SU-DHL-6 (cell line): Measurements from ENCODE around the gene RASL11B.
"Not testable (repeated sequence)": the region's sequence is repeated elsewhere in the genome, so short reads cannot be mapped to it uniquely, and the experiment has no call there.

ENCODE experiments used
- H2AFZ ChIP-seq: fragments of 200-600 bp; sonication (generic); 2 replicates; pipeline ENCODE4 v1.6.1; 2014; ENCODE audit warnings: low read depth, mild to moderate bottlenecking, moderate library complexity, mixed read lengths, antibody characterized with exemption, low read length; ENCODE audit not compliant: severe bottlenecking
- H3F3A ChIP-seq: fragments of 200-600 bp; shearing (Covaris generic); 2 replicates; pipeline ENCODE4 v1.6.0; 2016; ENCODE audit warnings: antibody characterized with exemption, mild to moderate bottlenecking; ENCODE audit not compliant: insufficient read depth
- H3K27ac ChIP-seq: fragments of 200-600 bp; sonication (generic); 2 replicates; pipeline ENCODE4 v1.5.1; 2016; ENCODE audit warnings: low read depth, mild to moderate bottlenecking, low read length, moderate library complexity, mixed read lengths
- H3K27me3 ChIP-seq: fragments of 200-600 bp; sonication (generic), shearing (Covaris generic); 2 replicates; pipeline ENCODE4 v1.6.0; 2014; ENCODE audit warnings: mild to moderate bottlenecking, low read length
- H3K36me3 ChIP-seq: fragments of 200-600 bp; sonication (generic); 2 replicates; pipeline ENCODE4 v1.6.1; 2014; ENCODE audit warnings: mild to moderate bottlenecking, low read length, mixed read lengths
- H3K4me2 ChIP-seq: fragments of 300-600, 200-600 bp; shearing (Covaris generic), sonication (generic); 2 replicates; pipeline ENCODE4 v1.6.0; 2014; ENCODE audit warnings: low read length, low read depth, mild to moderate bottlenecking; ENCODE audit not compliant: poor library complexity, severe bottlenecking
- H3K4me3 ChIP-seq: fragments of 200-600 bp; sonication (generic); 2 replicates; pipeline ENCODE4 v1.5.1; 2014; ENCODE audit warnings: antibody characterized with exemption, low read length, mild to moderate bottlenecking, mixed read lengths; ENCODE audit not compliant: insufficient read depth, poor library complexity, severe bottlenecking
- H3K79me2 ChIP-seq: fragments of 200-600 bp; sonication (generic); 2 replicates; pipeline ENCODE4 v1.6.1; 2014; ENCODE audit warnings: mild to moderate bottlenecking, low read length, moderate library complexity; ENCODE audit not compliant: insufficient read depth
- H3K9ac ChIP-seq: fragments of 200-600 bp; sonication (generic); 2 replicates; pipeline ENCODE4 v1.7.0; 2014; ENCODE audit warnings: mild to moderate bottlenecking, low read length
- H3K9me2 ChIP-seq: fragments of 200-600 bp; sonication (generic); replicated peaks from 2 replicates; pipeline ENCODE4 v1.6.1; 2014; ENCODE audit warnings: low read length; ENCODE audit not compliant: insufficient read depth
- H3K9me3 ChIP-seq: fragments of 200-600 bp; sonication (generic); 2 replicates; pipeline ENCODE4 v1.6.1; 2014; ENCODE audit warnings: low read length, mixed read lengths; ENCODE audit not compliant: insufficient read depth
- H4K20me1 ChIP-seq: fragments of 200-600 bp; sonication (generic); 2 replicates; pipeline ENCODE4 v1.6.1; 2014; ENCODE audit warnings: low read depth, mild to moderate bottlenecking, antibody characterized with exemption, low read length, moderate library complexity, mixed read lengths
- EZH2phosphoT487 ChIP-seq: fragments of 200-600 bp; sonication (generic), shearing (Covaris generic); conservative IDR thresholded peaks from 2 replicates; pipeline ENCODE4 v1.6.1; 2018; ENCODE audit warnings: mild to moderate bottlenecking, antibody characterized with exemption, low read length, moderate library complexity, mixed read lengths
- TF ChIP-seq, protein P1 (sequence below): fragments of 200-600 bp; sonication (generic); IDR thresholded peaks from one replicate; pipeline ENCODE4 v1.5.1; 2017; ENCODE audit warnings: antibody characterized with exemption, mild to moderate bottlenecking, low read length, moderate library complexity; ENCODE audit not compliant: insufficient read depth, poor library complexity, severe bottlenecking

The RASL11B gene

DNA sequence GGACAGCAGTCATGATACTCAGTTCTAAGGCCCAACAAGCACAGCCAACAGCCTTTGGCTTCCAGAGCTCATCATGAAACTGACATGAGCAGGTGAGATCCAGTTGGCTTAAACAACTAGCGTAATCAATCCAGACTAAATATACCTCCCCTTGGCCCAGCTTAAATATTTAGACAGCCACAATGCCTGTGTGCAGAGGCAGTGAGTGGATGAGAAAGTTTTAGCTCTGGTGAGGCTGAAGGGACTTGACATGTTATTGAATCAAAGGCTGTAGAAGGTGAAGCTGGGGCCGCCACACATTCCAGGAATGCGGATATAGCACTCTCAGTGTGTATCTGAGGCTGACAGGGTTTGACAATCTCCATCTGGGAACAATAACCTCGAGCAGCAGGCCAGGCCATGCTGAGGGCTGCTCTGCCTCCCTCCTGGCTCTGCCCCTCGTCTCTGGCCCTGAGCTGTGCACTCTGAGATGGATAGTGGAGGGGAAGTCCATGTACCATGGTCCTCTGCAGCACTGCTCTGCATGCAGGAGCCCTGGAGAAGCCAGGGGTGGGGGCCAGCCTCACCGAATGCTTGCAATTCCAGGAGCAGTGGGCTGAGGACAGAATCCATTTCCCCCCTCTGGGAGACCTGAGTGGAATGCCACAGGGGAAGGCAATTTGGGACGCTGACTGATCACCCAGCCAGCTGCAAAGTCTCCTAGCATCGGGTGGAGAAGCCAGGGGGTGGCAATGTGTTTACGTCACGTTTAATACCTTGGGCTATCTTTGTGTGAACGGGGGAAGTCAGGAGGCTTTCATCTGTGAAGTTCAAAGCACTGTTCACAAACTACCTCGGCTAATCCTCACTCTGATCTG is 37.3 kb upstream of the RASL11B start:
- Histone ChIP-seq H3K9me2 (no peaks in the 10 kb centered on the region), H3K27ac (no peak overlapping the region), H4K20me1 (no peaks in the 10 kb centered on the region), H3K4me2 (no peak overlapping the region), H2AFZ (no peak overlapping the region), H3K79me2 (no peaks in the 10 kb centered on the region), H3K27me3 (no peaks in the 10 kb centered on the region), H3K9me3 (no peaks in the 10 kb centered on the region), H3K4me3 (no peak overlapping the region), H3K36me3 (no peaks in the 10 kb centered on the region), H3F3A (no peaks in the 10 kb centered on the region), H3K9ac (no peak overlapping the region)
- TF ChIP-seq, protein P1, sequence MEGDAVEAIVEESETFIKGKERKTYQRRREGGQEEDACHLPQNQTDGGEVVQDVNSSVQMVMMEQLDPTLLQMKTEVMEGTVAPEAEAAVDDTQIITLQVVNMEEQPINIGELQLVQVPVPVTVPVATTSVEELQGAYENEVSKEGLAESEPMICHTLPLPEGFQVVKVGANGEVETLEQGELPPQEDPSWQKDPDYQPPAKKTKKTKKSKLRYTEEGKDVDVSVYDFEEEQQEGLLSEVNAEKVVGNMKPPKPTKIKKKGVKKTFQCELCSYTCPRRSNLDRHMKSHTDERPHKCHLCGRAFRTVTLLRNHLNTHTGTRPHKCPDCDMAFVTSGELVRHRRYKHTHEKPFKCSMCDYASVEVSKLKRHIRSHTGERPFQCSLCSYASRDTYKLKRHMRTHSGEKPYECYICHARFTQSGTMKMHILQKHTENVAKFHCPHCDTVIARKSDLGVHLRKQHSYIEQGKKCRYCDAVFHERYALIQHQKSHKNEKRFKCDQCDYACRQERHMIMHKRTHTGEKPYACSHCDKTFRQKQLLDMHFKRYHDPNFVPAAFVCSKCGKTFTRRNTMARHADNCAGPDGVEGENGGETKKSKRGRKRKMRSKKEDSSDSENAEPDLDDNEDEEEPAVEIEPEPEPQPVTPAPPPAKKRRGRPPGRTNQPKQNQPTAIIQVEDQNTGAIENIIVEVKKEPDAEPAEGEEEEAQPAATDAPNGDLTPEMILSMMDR: no peak
- TF ChIP-seq EZH2phosphoT487: no peak

DNA sequence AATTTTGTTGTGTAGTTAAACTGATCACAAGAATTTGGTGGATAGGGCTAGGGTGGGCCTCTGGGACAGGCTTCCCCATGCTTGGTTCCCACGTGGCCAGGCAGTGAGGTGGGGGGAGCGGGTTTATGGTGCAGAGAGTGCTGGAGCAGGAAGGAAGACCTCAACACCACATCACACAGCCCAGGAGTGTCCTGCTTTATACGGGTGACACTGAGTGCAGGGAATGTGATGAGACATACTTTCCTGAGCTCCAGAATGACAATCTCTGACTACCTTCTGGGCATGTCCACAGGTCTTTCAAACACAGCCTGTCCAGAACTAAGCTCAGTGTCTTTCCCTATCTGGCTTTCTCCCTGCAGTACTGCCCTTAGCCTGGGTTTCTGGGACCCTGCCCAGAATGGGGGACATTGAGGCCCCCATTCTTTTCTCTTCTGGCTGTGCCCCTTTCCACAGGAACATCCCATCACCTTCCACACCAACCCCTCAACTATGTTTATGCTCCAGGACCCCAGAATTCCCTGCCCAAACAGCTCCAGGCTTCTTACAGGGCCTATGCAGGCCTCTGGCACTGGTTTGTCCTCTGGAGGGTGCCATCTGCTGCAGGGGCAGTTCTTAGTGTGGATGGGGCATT is 36.5 kb upstream of the RASL11B start:
- Histone ChIP-seq H3K79me2 (no peaks in the 10 kb centered on the region), H3K9me2 (no peaks in the 10 kb centered on the region), H3K36me3 (no peaks in the 10 kb centered on the region), H3K4me2 (no peak overlapping the region), H3K9me3 (no peaks in the 10 kb centered on the region), H3K4me3 (no peak overlapping the region), H4K20me1 (no peaks in the 10 kb centered on the region), H3F3A (no peaks in the 10 kb centered on the region), H3K27me3 (no peaks in the 10 kb centered on the region), H3K9ac (no peak overlapping the region), H2AFZ (no peak overlapping the region), H3K27ac (no peak overlapping the region)
- TF ChIP-seq EZH2phosphoT487: no peak
- TF ChIP-seq, protein P1: no peak

- Histone ChIP-seq H3K9me3 (no peaks in the 10 kb centered on the region), H3K36me3 (no peaks in the 10 kb centered on the region), H3K79me2 (no peaks in the 10 kb centered on the region), H4K20me1 (no peaks in the 10 kb centered on the region), H3K4me3 (no peak overlapping the region), H3K27ac (no peak overlapping the region), H3K27me3 (no peaks in the 10 kb centered on the region), H2AFZ (no peak overlapping the region), H3K9ac (no peak overlapping the region), H3K9me2 (no peaks in the 10 kb centered on the region), H3K4me2 (no peak overlapping the region), H3F3A (no peaks in the 10 kb centered on the region)
- TF ChIP-seq EZH2phosphoT487: no peak
- TF ChIP-seq, protein P1: no peak
These were observed 28.1 kb upstream of the RASL11B start for GRCh38 chr4:52833941-52834525.

DNA sequence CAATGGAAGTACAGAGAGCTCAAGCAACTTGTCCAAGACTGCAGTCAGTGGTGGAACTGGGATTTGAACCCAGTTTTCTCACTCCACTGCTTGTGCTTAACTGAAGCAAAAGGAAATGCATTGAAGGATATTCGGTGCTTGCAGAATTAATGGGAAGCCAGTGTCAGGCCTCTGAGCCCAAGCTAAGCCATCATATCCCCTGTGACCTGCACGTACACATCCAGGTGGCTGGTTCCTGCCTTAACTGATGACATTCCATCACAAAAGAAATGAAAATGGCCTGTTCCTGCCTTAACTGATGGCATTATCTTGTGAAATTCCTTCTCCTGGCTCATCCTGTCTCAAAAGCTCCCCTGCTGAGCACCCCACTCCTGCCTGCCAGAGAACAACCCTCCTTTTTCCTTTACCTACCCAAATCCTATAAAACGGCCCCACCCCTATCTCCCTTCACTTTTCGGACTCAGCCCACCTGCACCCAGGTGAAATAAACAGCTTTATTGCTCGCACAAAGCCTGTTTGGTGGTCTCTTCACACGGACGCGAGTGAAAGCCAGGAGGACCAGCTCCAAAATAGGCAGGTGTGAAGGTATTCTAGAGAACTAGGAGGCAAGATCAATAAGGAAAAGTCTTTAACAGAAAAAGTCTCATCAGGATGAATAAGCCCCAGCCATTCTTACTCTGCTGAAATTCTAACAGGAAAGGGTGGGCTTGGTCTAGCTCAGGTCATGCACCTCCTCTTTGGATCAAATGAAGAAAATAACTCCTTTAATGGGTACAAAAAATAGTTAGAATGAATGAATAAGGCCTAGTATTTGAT is 27.3 kb upstream of the RASL11B start:
- not testable (repeated sequence) for H3K36me3 ChIP-seq, H4K20me1 ChIP-seq, H3K79me2 ChIP-seq, H3K27me3 ChIP-seq, H2AFZ ChIP-seq, H3K4me2 ChIP-seq, H3K4me3 ChIP-seq, H3K9ac ChIP-seq, H3K27ac ChIP-seq, H3F3A ChIP-seq, H3K9me3 ChIP-seq, H3K9me2 ChIP-seq
